Measurements from ENCODE around the gene ZCCHC14. TPM values are rescaled to one million over a fixed set of nuclear protein-coding genes. Genes with fewer than 3 reads are reported as not detected.
"Not testable (repeated sequence)": the region's sequence is repeated elsewhere in the genome, so short reads cannot be mapped to it uniquely, and the experiment has no call there.

ZCCHC14 gene
- total RNA-seq, 1 donor from 2014 or later, result 20.1 TPM

DNA sequence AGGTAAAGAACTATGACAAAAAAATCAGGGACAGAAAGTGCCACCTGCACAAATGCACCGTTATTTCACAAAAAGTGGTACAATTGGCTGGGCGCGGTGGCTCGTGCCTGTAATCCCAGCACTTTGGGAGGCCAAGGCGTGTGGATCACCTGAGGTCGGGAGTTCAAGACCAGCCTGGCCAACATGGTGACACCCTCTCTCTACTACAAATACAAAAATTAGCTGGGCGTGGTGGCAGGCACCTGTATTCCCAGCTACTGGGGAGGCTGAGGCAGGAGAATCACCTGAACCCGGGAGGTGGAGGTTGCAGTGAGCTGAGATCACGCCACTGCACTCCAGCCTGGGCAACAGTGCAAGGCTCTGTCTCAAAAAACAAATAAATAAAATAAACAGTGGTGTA, 102.9 kb downstream of the ZCCHC14 start:
- DNase-seq (ENCODE audit: extremely low read depth, low read depth, low spot score), result not testable (repeated sequence)

DNA sequence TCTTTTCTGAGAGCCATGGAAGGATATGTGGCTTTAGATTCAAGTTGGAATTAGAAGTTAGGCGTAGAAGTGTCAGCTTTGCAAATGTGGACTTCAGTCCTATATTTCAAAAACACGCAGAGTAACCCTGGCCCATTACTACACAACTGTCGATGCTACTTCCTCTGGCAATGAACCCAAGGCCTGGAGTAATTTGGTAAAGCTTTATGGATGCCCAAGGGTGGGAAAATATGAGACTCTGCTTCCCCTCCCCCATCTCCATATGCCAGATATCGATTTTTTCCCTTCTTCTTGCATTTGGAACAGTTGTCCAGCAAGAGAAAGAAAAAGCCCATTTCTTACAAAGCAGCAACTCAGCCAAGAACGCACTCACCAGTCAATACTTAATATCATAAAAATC, 103.6 kb downstream of the ZCCHC14 start:
- DNase-seq (ENCODE audit: extremely low read depth, low read depth, low spot score), result no peak

DNA sequence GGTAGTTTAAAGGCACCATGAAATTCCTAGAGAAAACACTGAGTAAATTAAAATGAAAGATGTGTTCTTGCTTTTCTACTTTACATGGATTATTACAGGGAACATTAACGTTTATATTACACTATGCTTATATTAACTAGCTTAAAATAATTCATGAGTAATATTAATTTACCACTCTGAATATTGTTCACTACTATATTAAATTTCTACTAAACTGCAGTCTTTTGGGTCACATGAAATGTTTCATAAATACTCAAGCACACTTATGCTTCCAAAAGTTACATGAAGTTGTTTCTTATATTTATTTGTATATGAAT, 104.0 kb downstream of the ZCCHC14 start:
- no peak for DNase-seq (ENCODE audit: extremely low read depth, low read depth, low spot score)

DNA sequence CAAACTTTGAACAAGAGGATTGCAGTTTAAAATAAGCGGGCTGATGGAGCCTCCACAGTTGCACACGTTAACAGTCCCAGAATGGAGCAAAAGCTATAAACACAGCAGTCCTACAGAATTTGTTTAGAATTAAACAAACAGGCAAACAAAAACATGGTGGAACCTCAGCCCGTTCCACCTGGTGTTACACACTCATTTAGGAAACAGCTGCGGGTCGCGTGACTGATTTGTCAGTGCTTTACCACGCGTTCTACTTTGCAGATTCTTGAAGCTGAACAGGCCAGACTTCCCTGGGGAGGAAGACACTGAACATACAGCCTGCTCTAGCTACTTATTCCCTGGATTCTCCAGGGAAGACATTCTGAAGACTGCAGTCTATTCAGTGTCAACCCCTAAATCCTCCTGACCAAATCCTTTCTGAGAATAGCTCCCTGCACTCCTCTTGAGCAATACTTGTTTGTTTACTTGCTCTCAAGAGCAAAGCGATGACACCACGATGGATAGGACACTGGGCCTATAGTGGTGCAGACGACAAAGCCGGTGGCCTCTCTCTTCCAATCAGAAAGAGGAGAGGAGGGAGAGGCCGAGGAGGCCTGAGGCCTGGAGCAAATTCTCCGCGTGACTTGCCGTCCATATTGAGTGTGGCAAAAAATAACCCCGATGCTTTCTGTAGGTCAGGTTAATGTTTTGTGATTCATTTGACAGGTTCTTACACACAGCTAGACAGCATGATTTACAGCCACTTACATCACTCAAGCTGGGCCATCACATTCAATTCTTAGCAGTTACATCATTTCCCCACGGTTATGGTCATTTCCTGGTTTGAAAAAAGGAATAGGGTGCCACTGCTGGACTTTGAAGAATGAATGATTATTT, 104.6 kb downstream of the ZCCHC14 start:
- DNase-seq (ENCODE audit: extremely low read depth, low read depth, low spot score), result peak; percentile 99

DNA sequence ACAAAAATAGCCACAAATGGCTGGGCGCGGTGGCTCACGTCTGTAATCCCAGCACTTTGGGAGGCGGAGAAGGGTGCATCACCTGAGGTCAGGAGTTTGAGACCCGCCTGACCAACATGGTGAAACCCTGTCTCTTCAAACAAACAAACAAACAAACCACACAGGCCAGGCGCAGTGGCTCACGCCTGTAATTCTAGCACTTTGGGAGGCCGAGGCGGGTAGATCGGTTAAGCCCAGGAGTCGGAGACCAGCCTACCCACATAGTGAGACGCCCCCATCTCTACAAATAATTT, 108.0 kb downstream of the ZCCHC14 start:
- not testable (repeated sequence) for DNase-seq (ENCODE audit: extremely low read depth, low read depth, low spot score)

DNA sequence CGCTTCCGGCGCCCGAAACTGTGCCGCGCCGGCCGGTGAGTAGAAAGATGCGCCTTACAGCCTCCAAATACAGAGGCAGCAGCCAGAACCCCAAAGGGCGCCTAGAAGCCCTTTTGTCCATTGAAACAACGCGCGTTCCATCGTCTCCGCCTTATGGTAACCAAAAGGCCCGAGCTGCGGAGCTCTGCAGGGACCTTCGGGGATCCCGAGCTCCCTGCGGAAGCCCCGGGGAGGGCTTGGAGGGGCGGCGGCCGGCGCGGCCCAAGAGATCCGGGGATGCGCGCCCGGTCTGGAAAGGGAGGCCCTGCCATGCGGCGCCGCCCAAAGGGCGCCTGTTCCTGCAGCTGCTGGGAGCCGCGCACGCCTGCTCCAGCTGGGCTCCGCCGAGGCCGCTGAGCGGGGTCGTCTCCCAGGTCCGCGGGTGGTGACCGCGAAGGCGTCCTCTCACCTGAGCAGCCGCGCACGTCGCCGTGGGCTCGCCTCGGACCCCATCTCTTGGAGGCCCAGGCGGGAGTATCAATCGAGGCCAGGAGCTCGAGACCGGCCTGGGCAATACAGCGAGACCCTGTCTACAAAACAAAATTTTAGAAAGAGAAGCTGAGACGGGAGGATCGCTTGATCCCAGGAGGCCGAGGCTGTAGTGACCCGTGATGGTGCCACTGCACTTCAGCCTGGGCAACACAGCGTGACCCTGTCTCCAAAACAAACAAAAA, 108.5 kb downstream of the ZCCHC14 start:
- no peak for DNase-seq (ENCODE audit: extremely low read depth, low read depth, low spot score)

DNA sequence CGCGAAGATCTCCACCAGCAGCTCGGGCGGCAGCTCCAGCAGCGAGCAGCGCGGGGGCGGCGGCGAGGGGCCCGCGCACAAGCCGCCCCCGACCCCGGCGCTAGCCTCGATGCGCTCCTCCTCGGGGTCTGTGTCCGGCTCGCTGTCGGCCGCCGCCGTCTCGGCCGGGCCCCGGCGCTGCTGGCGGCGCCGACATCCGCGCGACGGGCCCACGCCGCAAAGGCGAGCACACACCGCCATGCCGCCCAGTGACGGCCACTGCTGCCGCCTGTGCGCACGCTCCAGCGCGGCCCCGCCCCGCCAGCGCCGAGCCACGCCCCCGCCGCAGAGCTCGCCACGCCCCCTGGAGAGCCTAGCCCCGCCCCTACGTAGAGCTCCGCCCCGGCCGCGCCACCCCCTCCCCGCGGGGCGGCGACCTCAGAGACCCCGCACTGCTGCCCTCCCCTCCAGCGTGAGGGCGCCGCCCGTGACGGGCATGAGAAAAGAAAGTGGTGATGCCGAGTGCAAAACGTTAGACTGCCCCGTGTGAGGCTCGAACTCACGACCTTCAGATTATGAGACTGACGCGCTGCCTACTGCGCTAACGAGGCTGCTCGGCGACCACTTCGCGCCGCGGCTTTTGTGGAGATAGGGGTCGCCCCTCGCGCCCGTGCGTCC, 109.2 kb downstream of the ZCCHC14 start, which contains the start of gene FBXO31:
Gene FBXO31 (minus strand): TSS at position 272 of the 657 bp plus-strand sequence. CDS start 32 bp downstream, at position 240.
- DNase-seq (ENCODE audit: extremely low read depth, low read depth, low spot score), result no peak

DNA sequence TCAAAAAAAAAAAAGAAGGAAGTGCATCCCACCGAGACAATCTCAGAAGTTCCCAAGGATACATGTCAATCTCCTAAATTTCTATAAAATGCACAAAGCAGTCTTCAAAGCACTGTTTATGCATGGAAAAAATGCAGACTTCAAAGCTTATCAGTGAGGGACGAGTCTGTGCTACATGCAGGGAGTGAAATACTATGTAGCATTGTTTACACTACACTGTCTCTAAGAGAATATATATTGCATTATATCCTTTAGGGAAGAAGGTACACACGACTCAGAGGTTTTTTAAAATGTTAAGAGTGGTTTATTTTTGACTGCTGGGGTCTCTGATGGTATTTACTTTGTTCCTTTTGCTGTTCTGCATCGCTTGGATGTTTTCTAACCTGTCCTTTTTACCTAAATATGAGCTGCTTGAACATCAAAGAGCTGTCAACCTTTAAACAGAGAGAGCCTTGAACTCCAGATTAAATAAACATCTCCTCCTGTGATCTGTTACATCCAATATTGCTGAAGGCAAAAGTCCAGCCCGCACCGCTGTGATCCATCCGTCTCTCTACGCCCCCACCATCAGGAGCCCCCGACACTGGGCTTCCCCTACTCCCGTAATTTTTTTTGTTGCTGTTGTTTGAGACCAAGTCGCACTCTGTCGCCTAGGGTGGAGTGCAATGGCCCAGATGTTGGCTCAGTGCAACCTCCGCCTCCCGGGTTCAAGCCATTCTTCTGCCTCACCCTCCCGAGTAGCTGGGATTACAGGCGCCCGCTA, 110.6 kb downstream of the ZCCHC14 start:
- no peak for DNase-seq (ENCODE audit: extremely low read depth, low read depth, low spot score)

DNA sequence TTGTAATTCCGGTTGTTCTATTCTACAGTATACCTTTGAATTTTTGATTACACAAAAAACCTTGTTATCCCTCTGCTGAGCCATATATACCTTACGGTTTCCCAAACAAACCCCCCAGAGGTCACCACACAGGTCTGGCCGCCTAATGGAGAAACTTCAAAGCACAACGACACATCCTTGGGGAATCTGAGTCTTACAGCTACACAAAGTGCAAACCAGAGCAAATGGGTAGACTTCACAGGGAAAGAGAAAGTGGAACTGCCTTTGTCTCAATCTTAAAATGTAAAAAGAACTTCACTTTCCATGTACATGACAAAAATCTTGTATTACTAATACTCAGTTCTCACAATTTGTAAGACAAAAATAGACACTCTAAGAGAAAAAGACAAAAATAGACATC, 111.9 kb downstream of the ZCCHC14 start:
- DNase-seq (ENCODE audit: extremely low read depth, low read depth, low spot score), result no peak

DNA sequence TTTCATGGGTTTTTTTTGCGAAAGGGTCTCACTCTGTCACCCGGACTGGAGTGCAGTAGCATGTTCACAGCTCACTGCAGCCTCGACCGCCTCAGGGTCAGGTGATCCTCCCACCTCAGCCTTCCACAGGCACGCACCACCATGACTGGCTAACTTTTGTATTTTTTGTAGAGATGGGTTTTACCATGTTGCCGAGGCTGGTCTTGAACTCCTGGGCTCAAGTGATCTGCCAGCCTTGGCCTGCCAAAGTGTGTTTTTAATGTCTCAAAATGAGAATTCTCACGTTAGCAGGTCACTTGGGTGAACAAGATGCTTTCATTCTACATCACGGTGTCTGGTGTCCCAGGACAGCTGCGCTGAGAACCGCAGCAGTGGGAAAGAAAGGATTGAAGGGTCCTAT, 112.4 kb downstream of the ZCCHC14 start:
- DNase-seq (ENCODE audit: extremely low read depth, low read depth, low spot score), result no peak

DNA sequence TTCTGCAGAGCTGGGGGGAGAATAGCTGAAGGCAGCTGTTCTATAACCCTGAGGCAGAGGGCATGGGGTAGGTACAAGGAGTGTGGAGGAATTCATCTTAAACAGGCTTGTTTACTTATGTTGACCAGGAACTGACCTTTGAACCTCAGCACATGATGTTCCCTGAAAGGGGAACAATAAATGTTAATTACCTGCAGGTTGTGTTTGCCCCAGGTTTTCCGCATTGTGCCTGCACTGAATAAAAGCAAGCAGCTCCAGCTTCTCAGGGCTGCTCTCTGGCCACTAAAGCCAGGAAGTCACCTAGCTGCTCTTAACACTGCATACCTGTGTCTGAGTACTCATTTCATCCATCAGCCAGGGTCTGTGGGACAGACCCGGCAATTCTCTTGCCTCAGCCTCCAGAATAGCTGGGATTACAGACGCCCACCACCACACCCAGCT, 113.5 kb downstream of the ZCCHC14 start:
- not testable (repeated sequence) for DNase-seq (ENCODE audit: extremely low read depth, low read depth, low spot score)

DNA sequence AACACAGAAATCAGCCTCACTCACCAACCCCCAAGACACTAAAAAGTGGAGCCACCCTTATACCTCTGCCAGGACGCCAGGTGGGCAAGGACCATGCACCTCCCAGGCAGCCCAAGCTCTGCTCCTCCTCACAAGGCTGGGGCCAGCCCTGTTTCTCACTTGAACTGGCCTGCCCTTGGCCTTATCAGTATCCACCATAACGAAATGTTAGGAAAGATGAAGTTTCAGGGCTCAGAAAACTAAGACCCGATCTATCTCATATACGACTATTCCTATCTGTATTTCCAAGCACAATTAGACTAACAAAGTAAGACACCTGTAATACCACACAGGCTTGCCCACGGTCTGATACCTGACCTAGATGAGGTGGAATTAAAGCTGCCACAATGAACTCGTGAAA, 116.2 kb downstream of the ZCCHC14 start:
- DNase-seq (ENCODE audit: extremely low read depth, low read depth, low spot score), result no peak

DNA sequence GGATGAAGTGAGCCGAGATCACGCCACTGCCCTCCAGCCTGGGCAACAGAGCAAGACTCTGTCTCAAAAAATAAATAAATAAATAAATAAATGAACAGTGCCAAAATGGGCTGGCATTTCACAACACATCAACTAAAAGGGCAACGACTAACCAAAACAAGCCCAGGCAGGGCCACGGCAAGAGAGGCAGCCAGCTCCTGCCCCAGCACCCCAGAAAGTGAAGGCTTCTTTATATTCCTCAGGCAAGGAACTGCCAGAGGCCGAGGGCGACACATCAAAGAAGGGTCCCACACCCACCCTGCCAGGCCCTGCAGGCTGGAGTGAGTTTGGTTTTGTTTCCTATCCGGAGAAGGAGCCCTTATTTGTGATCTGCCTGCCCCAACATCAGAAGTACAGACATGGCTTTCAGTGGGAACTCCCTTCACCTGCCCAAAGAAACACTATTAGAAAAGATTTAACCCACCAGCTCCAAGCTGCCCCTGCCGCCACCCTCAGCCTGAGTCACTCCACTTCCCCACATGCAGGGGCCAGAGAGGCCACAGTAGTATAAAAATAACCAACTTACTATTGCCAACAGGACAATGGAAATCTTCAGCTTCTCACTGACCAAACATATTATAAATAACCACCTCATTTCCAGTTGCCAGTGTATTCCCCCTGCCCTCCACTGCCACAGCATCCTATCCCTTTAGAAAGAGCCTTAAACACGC, 117.2 kb downstream of the ZCCHC14 start:
- DNase-seq (ENCODE audit: extremely low read depth, low read depth, low spot score), result no peak

DNA sequence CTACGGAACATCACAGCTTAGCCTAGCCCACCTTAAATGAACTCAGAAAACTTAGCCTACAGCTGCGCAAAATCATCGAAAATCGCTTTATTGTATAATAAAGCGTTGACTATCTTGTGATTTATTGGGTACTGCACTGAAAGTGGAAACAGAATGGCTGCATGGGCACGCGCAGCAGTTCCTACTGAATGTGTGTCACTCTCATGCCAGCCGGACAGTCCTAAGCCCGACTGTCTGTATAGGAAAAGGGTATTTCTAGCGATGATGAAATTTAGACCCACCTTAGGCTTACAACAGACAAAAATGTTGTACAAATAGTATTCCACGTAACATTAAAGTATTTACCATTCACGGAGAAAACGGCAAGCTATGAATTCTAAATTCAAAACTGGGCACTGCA, 118.5 kb downstream of the ZCCHC14 start:
- DNase-seq (ENCODE audit: extremely low read depth, low read depth, low spot score), result no peak

DNA sequence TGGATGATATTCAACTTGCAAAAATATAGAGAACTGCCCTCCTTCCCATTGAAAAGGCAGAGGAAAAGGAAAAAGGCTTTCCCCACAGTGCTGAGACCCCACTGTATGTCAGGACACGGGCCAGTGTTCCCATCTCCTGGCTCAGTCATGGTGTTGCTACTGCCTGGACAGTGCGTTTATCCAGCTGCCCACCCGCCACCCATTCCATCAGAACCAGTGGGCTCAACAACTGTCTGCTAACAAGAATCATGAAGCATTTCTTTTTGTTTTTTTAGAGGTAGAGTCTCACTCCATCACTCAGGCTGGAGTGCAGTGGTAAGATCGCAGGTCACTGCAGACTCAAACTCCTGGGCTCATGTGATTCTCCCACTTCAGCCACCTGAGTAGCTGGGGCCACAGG, 120.5 kb downstream of the ZCCHC14 start:
- DNase-seq (ENCODE audit: extremely low read depth, low read depth, low spot score), result no peak

DNA sequence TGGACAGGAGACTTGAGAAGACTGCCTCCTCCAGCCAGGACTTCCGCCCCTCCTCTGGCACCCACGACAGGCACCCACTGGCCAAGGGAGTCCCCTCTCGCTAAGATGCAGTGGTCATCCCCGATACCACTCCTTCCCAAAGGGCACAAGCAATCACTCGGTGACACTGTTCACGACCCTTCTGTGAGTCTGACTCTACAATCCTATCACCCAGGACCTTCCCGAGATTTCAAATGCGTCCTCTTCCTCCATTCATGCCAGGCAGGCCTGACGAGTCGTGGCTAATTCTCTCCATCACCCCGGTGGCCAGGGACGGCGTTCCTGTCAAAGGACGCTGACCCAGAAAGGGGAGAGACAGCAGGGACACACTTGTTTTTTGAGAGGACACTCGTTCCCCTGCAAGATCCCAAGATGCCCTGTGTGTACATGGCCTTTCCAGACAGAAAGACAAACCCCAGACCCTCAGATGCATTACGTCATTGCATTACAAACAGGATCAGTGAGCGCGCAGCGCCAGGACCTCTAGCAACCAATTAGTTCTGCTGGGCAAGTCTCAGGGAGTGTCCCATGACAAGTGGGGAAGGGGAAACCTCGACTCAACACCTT, 121.5 kb downstream of the ZCCHC14 start:
- DNase-seq (ENCODE audit: extremely low read depth, low read depth, low spot score), result no peak

DNA sequence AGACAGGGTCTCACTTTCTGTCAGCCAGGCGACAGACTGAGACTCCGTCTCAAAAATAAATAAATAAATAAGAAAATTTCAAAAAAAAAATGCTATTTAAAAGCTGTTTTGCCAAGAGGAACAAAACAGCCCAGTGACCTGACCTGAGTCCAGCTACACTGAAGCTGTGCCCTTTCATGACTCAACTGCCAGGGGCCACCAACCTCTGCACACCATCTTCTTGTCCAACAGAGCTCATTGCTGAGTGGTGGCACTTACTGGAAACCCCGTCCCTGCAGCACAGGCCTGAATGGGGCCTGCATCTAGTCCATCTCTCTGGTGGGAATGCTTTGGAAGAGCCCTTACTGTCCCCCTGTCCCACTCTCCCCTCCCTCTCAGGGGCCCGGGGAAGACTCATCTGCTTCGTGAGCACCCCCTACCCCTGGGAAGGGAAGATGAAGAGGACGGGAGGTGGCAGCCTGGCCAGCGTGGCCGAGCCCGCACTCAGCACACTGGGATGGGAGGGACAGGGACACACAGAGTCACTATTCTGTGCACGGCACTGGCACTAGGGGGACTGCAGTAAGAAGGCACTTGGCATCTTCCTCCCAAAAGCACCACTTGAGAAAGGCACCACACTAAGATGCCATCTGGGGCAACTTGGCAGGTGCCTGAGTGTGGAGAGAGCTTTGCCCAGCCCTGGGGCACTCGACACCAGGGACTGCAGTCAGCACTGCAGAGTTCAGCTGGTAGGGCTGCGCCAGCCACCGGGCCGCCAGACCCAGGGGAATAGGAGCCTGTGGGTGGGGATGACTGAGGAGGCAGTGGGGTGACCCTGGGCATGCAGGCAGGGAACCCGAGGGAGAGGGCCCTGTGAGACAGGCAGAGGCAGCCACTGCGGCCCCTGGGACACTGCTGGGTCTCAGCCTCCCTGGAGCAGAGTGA, 122.8 kb downstream of the ZCCHC14 start:
- no peak for DNase-seq (ENCODE audit: extremely low read depth, low read depth, low spot score)

DNA sequence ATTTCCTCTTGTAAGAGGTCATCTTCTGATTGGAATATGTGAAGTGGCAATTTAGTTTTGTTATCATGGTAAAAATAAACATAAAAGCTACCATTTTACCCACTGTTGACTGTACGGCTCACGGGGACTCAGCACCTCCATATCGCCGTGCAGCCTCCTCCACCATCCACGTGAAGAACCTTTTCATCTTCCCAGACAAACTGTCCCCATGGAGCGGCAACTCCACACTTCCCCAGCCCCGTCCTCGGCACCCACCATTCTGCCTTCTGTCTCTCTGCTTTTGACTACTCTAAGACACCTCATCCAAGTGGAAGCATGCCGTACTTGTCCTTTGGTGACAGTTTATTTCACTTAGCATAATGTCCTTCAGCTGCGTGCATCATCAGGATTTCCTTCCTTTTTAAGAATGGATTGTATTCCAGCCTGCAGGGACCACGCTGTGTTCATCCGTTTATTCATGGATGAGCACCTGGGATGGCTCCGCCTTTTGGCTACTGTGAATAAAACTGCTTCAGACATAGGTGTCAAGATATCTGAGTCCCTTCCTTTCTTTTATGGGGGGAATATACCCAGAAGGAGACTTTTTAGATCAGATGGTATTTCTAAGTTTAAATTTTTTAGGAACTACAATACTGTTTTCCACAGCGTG, 123.6 kb downstream of the ZCCHC14 start:
- DNase-seq (ENCODE audit: extremely low read depth, low read depth, low spot score), result no peak
